T-cell (primary cell): ENCODE results near the gene FAM216B. TPM values are rescaled to one million over a fixed set of nuclear protein-coding genes. Genes with fewer than 3 reads are reported as not detected.
"Not testable (repeated sequence)": the region's sequence is repeated elsewhere in the genome, so short reads cannot be mapped to it uniquely, and the experiment has no call there.

Experiments
- ATAC-seq, 4 experiments: fragments of 200-7000 bp in 3 of 4; fragments of 150-1000 bp in 1 of 4; cut with Tn5 transposase; replicated peaks in 1 of 4; 1 replicate in 3 of 4; 2 replicates in 1 of 4; pipeline ENCODE4 v1.10.0; 2021; ENCODE audit warnings: moderate library complexity in 3 of 4, mild to moderate bottlenecking in 2 of 4, moderate number of reproducible peaks in 1 of 4
- CTCF ChIA-PET, 2 donors: fragments of 300-600 bp; sonication (Branson Sonifier 250); formaldehyde crosslinking; loops; one replicate each; lab custom pipeline; 2022; ENCODE audit warnings: antibody characterized with exemption in 2 of 2; lab: Charles Lee
- POLR2A ChIA-PET, 2 donors: fragments of 300-600 bp; sonication (Branson Sonifier 250); formaldehyde crosslinking; loops; one replicate each; lab custom pipeline; 2022; ENCODE audit warnings: antibody characterized with exemption in 2 of 2; lab: Charles Lee
- DNase-seq, 35 experiments: peaks; one replicate each; pipeline versions ENCODE4 v3.0.0 to v3.0.0-alpha.2; 2013 to 2023
- H3K27ac ChIP-seq: one replicate; pipeline ENCODE4 v1.5.1; 2013; ENCODE audit warnings: low read length
- H3K27me3 ChIP-seq, 2 experiments: replicated peaks in 1 of 2; 1 replicate in 1 of 2; 2 replicates in 1 of 2; pipeline versions ENCODE4 v1.6.1 to v1.7.0; 2013; ENCODE audit warnings: low read length in 1 of 2, mixed read lengths in 1 of 2; ENCODE audit not compliant: control insufficient read depth in 2 of 2, insufficient read depth in 2 of 2; ENCODE audit errors: extremely low read depth in 1 of 2
- H3K36me3 ChIP-seq, 2 donors: 1 replicate in 1 of 2; 2 replicates in 1 of 2; pipeline versions ENCODE4 v1.6.1 to v1.7.0; 2013; ENCODE audit warnings: low read length in 1 of 2; ENCODE audit not compliant: control insufficient read depth in 2 of 2, insufficient read depth in 1 of 2; ENCODE audit errors: extremely low read depth in 1 of 2
- H3K4me1 ChIP-seq, 2 experiments: 1 replicate in 1 of 2; 2 replicates in 1 of 2; pipeline versions ENCODE4 v1.6.1 to v1.7.0; 2013; ENCODE audit warnings: low read length in 2 of 2, mixed read lengths in 1 of 2; ENCODE audit not compliant: insufficient read depth in 2 of 2, control insufficient read depth in 1 of 2; ENCODE audit errors: extremely low read depth in 1 of 2
- H3K4me3 ChIP-seq, 2 donors: 1 replicate in 1 of 2; 2 replicates in 1 of 2; pipeline versions ENCODE4 v1.5.1 to v1.7.0; 2013; ENCODE audit warnings: mild to moderate bottlenecking in 2 of 2, low read length in 1 of 2, moderate library complexity in 1 of 2; ENCODE audit not compliant: control insufficient read depth in 1 of 2; ENCODE audit errors: extremely low read depth in 1 of 2
- H3K9me3 ChIP-seq: 2 replicates; pipeline ENCODE4 v1.7.0; 2013
- H3K27ac Mint-ChIP-seq, 2 donors: one replicate each; pipeline ENCODE4 v1.8.0; 2020 to 2021; ENCODE audit warnings: mild to moderate bottlenecking in 2 of 2, mixed read lengths in 2 of 2
- H3K27me3 Mint-ChIP-seq, 2 donors: one replicate each; pipeline ENCODE4 v1.8.0; 2021 to 2022; ENCODE audit warnings: mixed read lengths in 2 of 2
- H3K36me3 Mint-ChIP-seq: one replicate; pipeline ENCODE4 v1.8.0; 2021; ENCODE audit warnings: mixed read lengths
- H3K4me1 Mint-ChIP-seq, 3 donors: one replicate each; pipeline ENCODE4 v1.8.0; 2020 to 2022; ENCODE audit warnings: mixed read lengths in 3 of 3, mild to moderate bottlenecking in 1 of 3
- H3K4me3 Mint-ChIP-seq, 3 donors: one replicate each; pipeline ENCODE4 v1.8.0; 2020 to 2022; ENCODE audit warnings: mild to moderate bottlenecking in 3 of 3, mixed read lengths in 3 of 3, moderate library complexity in 3 of 3
- H3K9me3 Mint-ChIP-seq, 3 donors: one replicate each; pipeline ENCODE4 v1.8.0; 2020 to 2022; ENCODE audit warnings: mixed read lengths in 3 of 3
- WGBS: methylation state at CpG from one replicate; pipeline ENCODE4 v1.1.5; 2013; ENCODE audit warnings: missing lambda C conversion rate; ENCODE audit not compliant: insufficient coverage; 5-methylcytosine and 5-hydroxymethylcytosine counted together
- total RNA-seq, 35 experiments: library from RNA in 6 of 35; stranded (reverse) in 6 of 35; fragments of 120-200 nt in 1 of 35; gene quantifications; one replicate each; pipeline versions ENCODE4 v1.2.1 to v1.2.4 and lab custom pipeline; 2013 to 2026

FAM216B gene
- total RNA-seq, 5 donors from 2014 or later (not counting 1 experiment from before 2014, with no cell fraction given), result not detected

DNA sequence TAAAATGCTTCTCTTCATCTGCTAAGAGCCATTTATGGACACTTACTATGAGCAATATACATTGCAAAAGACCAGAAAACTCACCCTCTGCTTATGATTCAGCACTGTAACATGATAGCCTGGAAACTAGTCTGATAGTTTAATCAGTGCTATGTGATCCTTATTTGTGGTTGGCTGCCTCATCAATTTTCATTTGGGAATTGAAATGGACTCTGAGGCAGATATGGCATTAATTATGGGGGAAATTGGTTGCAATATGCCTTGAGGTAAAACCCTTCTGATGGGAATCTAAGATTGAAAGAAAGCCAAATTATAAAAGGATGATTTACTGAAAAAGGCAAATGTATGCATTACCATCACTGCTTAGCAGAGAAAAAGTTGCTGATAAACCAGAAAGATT, 33.5 kb downstream of the FAM216B start:
- Mint-ChIP-seq H3K4me3 (no peak overlapping the region), H3K4me1 (no peaks in the 10 kb centered on the region), H3K27me3 (peaks cover 23 to 28% of the 10 kb centered on the region in 2 donors), H3K9me3 (peaks cover 2 to 8% (median 4%) of the 10 kb centered on the region in 3 donors), H3K36me3 (no peaks in the 10 kb centered on the region), H3K27ac (no peak overlapping the region)
- no peaks in the 10 kb centered on the region for H3K9me3 ChIP-seq
- H3K4me1 ChIP-seq, result no peaks in the 10 kb centered on the region
- no peaks in the 10 kb centered on the region for H3K36me3 ChIP-seq
- CTCF ChIA-PET, result no interaction called here
- DNase-seq, result no peak
- POLR2A ChIA-PET, result no interaction called here
- no peak overlapping the region for H3K27ac ChIP-seq
- H3K27me3 ChIP-seq, result peaks cover 0 to 12% of the 10 kb centered on the region in 2 experiments
- no peak overlapping the region for H3K4me3 ChIP-seq
- no peak for ATAC-seq

DNA sequence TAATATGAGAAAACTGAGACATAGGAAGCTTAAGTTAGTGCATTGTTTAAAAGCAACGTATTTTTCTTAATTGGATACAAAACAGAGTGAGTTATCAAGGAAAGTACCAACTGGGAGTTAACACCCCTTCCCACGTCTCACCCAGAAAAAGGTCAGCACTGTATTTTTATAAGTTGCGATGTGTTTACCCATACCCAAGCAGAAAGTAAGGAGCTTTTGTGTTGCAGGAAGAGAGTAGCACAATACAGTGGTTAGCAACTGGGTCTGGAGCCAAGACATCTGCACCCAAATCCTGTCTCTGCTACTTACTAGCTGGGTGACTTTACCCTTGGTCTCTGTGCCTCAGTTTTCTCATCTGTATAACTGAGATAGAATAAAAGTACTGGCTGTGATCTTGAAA, 34.3 kb downstream of the FAM216B start:
- DNase-seq (no peak), ATAC-seq (no peak)
- H3K4me3 ChIP-seq, result no peak overlapping the region
- WGBS, result no CpG with 5 or more reads among the region's 3 CpGs
- no peaks in the 10 kb centered on the region for H3K36me3 ChIP-seq
- H3K4me3 Mint-ChIP-seq, result no peak overlapping the region
- no peaks in the 10 kb centered on the region for H3K4me1 ChIP-seq
- CTCF ChIA-PET, result no interaction called here
- H3K9me3 Mint-ChIP-seq, result peaks cover 2 to 8% (median 4%) of the 10 kb centered on the region in 3 donors
- H3K27me3 Mint-ChIP-seq, result peaks cover 22 to 28% of the 10 kb centered on the region in 2 donors
- H3K36me3 Mint-ChIP-seq, result no peaks in the 10 kb centered on the region
- POLR2A ChIA-PET, result no interaction called here
- peaks cover 0 to 12% of the 10 kb centered on the region in 2 experiments for H3K27me3 ChIP-seq
- no peak overlapping the region for H3K27ac ChIP-seq
- no peaks in the 10 kb centered on the region for H3K4me1 Mint-ChIP-seq
- H3K9me3 ChIP-seq, result no peaks in the 10 kb centered on the region
- H3K27ac Mint-ChIP-seq, result no peak overlapping the region

DNA sequence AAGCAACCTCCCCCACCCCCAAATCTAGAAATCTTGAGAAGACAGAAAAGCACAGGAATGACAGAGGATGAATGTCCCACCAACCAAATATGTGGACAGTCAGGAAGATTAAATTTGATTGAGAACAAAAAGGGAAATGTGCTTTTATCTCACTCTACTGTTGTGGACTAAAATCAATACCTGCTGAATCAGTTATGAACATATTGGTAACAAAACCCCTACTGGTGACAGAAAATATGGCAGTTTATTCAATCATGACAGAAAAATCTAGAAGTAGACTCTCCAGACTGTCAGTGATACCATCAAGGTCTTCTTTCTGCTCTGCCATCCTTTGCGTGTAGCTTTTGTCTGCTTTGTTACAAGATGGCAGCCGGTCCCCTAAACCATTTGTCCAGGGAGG, 35.2 kb downstream of the FAM216B start:
- ChIA-PET POLR2A (no interaction called here), CTCF (no interaction called here)
- Histone ChIP-seq H3K4me1 (no peaks in the 10 kb centered on the region), H3K36me3 (no peaks in the 10 kb centered on the region), H3K27me3 (peaks cover 0 to 8% of the 10 kb centered on the region in 2 experiments), H3K9me3 (no peaks in the 10 kb centered on the region), H3K27ac (no peak overlapping the region), H3K4me3 (no peak overlapping the region)
- Mint-ChIP-seq H3K9me3 (peaks cover 2 to 8% (median 4%) of the 10 kb centered on the region in 3 donors), H3K4me3 (no peak overlapping the region), H3K27me3 (peaks cover 18 to 23% of the 10 kb centered on the region in 2 donors), H3K4me1 (no peaks in the 10 kb centered on the region), H3K36me3 (no peaks in the 10 kb centered on the region), H3K27ac (no peak overlapping the region)
- no peak for DNase-seq
- no CpG with 5 or more reads among the region's 2 CpGs for WGBS
- no peak for ATAC-seq

DNA sequence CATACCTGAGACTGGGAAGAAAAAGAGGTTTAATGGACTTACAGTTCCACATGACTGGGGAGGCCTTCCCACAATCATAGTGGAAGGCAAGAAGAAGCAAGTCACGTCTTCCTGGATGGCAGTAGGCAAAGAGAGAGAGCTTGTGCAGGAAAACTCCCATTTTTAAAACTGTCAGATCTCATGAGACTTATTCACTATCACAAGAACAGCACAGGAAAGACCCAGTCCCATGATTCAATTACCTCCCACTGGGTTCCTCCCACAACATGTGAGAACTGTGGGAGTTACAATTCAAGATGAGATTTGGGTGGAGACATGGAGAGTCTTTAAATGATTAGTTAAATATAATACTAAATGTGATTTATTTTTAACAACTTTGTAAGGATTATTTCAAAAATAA, 38.3 kb downstream of the FAM216B start:
- H3K27ac Mint-ChIP-seq, CTCF ChIA-PET, H3K36me3 ChIP-seq, H3K4me3 Mint-ChIP-seq, H3K27me3 ChIP-seq, H3K4me1 Mint-ChIP-seq, H3K4me3 ChIP-seq, POLR2A ChIA-PET, H3K27ac ChIP-seq, ATAC-seq, H3K9me3 Mint-ChIP-seq, H3K9me3 ChIP-seq, H3K4me1 ChIP-seq, DNase-seq, H3K36me3 Mint-ChIP-seq: not testable (repeated sequence)
- H3K27me3 Mint-ChIP-seq, result peaks cover 17% of the 10 kb centered on the region in 2 donors
- no CpG with 5 or more reads among the region's 1 CpG for whole genome bisulfite sequencing

DNA sequence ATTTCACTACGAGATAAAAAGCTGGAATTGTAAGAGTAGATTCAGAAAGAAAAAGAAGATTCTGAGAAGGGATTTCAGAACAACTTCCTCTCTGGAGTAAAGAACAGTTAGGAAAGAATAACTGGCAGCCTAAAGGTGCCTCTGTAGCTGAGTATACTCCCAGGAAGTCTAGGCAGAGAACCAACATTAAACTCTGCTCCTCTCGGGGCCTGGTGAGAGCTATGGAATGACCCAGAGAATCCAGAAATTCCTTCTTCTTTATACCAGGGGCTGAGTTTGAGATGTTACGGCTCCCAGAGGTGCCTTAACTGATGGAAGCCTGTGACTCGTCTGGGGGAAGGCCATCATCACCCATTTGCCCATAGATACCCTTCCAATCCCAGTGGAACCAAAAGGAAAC, 39.1 kb downstream of the FAM216B start:
- ChIA-PET CTCF (no interaction called here), POLR2A (no interaction called here)
- WGBS, result 20% methylated on average over 1 of the region's 4 CpGs
- DNase-seq (no peak), ATAC-seq (no peak)
- Mint-ChIP-seq H3K27me3 (peaks cover 17 to 21% of the 10 kb centered on the region in 2 donors), H3K36me3 (no peaks in the 10 kb centered on the region), H3K4me3 (no peak overlapping the region), H3K9me3 (peaks cover 2 to 4% (median 4%) of the 10 kb centered on the region in 3 donors), H3K4me1 (no peaks in the 10 kb centered on the region), H3K27ac (no peak overlapping the region)
- H3K4me3 ChIP-seq, result no peak overlapping the region
- no peak overlapping the region for H3K27ac ChIP-seq
- no peaks in the 10 kb centered on the region for H3K36me3 ChIP-seq
- no peaks in the 10 kb centered on the region for H3K9me3 ChIP-seq
- peaks cover 0 to 7% of the 10 kb centered on the region in 2 experiments for H3K27me3 ChIP-seq
- H3K4me1 ChIP-seq, result no peaks in the 10 kb centered on the region

DNA sequence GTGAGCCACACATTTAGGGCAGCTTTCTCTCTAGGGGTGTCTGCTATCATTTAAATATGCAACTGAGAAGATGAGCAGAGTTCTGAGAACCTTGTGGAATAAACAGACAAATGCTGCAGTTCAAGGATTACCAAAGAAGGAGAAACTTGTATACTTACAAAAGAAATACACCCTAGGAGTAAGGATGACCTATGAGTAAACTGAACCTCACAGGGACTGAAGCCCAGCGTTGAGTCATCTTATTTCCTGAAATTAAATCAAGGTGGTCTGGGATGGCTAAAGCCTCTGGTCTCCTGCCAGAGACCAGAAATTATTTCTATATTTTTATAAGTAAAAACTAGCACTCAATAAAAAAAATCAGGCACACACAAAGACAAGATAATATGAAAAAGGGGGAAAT, 40.1 kb downstream of the FAM216B start:
- Histone ChIP-seq H3K27ac (no peak overlapping the region), H3K4me3 (no peak overlapping the region), H3K4me1 (no peaks in the 10 kb centered on the region), H3K9me3 (no peaks in the 10 kb centered on the region), H3K27me3 (peaks cover 0 to 7% of the 10 kb centered on the region in 2 experiments), H3K36me3 (no peaks in the 10 kb centered on the region)
- Mint-ChIP-seq H3K9me3 (peaks cover 2 to 4% (median 4%) of the 10 kb centered on the region in 3 donors), H3K36me3 (no peaks in the 10 kb centered on the region), H3K27ac (no peak overlapping the region), H3K27me3 (peaks cover 14 to 24% of the 10 kb centered on the region in 2 donors), H3K4me3 (no peak overlapping the region), H3K4me1 (no peaks in the 10 kb centered on the region)
- WGBS, result no CpG with 5 or more reads among the region's 1 CpG
- DNase-seq, result no peak
- no peak for ATAC-seq
- ChIA-PET CTCF (no interaction called here), POLR2A (no interaction called here)
